PC-9 (cell line): ENCODE results near the gene PRCC.

Experiments
- CTCF ChIP-seq: fragments of 200-600 bp; sonication (generic); conservative IDR thresholded peaks from 2 replicates; pipeline ENCODE4 v1.6.1; 2017; ENCODE audit warnings: mixed run types, antibody characterized with exemption, mild to moderate bottlenecking, moderate library complexity
- EZH2 ChIP-seq: fragments of 200-600 bp; sonication (generic); IDR thresholded peaks from 2 replicates; pipeline ENCODE4 v1.8.0; 2017; ENCODE audit warnings: antibody characterized with exemption, low read depth

GRCh38 chr1:156828400-156829124 is 61.2 kb downstream of the PRCC start:
- TF ChIP-seq CTCF, result no peak
- TF ChIP-seq EZH2, result no peak
